ENCODE results near the gene CDKN1C.

CDKN1C gene

DNA sequence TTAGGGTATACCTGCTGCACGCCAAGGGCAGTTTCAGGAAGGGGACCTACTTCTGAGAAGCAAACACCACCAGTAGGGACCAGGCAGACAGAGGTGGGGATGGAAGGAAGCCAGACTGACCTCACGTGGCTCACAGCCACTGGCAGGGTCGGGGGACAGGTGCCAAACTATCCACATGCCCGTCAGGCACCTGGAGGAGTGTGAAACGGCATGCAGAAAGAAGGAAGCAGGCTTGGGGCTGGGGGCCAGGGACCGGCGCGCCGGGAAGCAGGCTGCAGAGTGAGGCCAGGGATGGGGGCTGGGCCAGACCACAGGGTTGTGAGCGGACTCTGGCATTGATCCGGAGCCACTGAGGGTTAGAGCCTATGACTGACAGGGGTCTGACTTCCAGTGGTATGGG is 47.5 kb downstream of the CDKN1C start:
- TF ChIP-seq, protein P1, sequence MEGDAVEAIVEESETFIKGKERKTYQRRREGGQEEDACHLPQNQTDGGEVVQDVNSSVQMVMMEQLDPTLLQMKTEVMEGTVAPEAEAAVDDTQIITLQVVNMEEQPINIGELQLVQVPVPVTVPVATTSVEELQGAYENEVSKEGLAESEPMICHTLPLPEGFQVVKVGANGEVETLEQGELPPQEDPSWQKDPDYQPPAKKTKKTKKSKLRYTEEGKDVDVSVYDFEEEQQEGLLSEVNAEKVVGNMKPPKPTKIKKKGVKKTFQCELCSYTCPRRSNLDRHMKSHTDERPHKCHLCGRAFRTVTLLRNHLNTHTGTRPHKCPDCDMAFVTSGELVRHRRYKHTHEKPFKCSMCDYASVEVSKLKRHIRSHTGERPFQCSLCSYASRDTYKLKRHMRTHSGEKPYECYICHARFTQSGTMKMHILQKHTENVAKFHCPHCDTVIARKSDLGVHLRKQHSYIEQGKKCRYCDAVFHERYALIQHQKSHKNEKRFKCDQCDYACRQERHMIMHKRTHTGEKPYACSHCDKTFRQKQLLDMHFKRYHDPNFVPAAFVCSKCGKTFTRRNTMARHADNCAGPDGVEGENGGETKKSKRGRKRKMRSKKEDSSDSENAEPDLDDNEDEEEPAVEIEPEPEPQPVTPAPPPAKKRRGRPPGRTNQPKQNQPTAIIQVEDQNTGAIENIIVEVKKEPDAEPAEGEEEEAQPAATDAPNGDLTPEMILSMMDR (IDR thresholded peaks at IDR 0.05): no peak
- no peak overlapping the region for H3K4me3 ChIP-seq
- intact Hi-C loops (cut with DNase I; ENCODE audit: low total_unique reads): no loop called here
- H3K9me3 ChIP-seq: no peaks in the 10 kb centered on the region
- H3K4me1 ChIP-seq: peaks cover 0 to 10% (median 4%) of the 10 kb centered on the region in 4 donors
- no peaks in the 10 kb centered on the region for H3K36me3 ChIP-seq
- H3K27me3 ChIP-seq: no peaks in the 10 kb centered on the region
- no peak for DNase-seq
- no peak overlapping the region for H3K27ac ChIP-seq

DNA sequence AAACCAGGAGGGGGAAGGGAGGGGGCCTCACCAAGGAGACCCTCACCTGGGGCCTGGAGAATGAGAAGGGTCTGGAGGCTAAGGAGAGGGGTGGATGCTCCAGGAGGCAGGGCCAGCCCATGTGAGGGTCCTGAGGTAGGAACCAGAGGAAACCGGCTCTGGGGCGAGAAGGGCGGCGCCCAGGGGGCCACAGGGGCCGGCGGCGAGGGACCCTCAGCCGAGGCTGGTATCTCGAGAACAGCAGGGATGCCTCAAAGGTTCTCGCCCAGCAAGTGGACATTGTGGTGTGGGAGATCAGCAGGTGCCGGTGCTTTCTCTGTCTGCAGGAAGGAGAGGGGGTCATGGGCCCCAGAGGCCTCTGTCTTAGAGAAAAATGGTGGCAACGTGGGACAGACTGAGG is 47.9 kb downstream of the CDKN1C start:
- Histone ChIP-seq H3K27ac (no peak overlapping the region), H3K9me3 (no peaks in the 10 kb centered on the region), H3K27me3 (no peaks in the 10 kb centered on the region), H3K4me3 (no peak overlapping the region), H3K4me1 (peaks cover 0 to 10% (median 4%) of the 10 kb centered on the region in 4 donors), H3K36me3 (no peaks in the 10 kb centered on the region)
- no peak for DNase-seq
- intact Hi-C loops (cut with DNase I; ENCODE audit: low total_unique reads): no loop called here
- TF ChIP-seq, protein P1 (IDR thresholded peaks at IDR 0.05): no peak

DNA sequence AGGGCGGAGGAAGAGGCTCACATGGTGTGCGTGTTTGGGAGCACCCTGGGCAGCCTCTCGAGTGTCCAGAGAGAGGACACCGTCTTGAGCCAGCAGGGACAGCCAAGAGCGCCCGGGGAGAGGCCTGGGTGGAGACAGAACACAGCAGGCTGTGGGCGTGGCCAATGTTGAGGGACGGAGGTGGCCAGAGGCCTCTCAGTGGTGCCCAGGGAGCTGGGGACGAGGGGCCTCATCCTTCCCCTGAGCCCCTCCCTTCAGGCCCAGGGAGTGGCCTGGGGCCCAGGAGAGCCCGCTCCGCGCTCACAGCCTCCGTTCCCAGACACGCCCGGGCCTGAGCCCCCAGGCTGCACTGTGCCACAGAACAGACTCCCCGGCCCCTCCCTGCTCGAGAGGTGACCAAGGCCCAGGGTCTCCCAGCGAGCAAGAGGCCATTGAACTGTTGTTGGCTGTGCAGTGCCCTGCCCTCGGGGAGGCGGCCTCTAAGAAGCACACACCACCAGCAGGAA is 48.4 kb downstream of the CDKN1C start:
- H3K27ac ChIP-seq: no peak overlapping the region

DNA sequence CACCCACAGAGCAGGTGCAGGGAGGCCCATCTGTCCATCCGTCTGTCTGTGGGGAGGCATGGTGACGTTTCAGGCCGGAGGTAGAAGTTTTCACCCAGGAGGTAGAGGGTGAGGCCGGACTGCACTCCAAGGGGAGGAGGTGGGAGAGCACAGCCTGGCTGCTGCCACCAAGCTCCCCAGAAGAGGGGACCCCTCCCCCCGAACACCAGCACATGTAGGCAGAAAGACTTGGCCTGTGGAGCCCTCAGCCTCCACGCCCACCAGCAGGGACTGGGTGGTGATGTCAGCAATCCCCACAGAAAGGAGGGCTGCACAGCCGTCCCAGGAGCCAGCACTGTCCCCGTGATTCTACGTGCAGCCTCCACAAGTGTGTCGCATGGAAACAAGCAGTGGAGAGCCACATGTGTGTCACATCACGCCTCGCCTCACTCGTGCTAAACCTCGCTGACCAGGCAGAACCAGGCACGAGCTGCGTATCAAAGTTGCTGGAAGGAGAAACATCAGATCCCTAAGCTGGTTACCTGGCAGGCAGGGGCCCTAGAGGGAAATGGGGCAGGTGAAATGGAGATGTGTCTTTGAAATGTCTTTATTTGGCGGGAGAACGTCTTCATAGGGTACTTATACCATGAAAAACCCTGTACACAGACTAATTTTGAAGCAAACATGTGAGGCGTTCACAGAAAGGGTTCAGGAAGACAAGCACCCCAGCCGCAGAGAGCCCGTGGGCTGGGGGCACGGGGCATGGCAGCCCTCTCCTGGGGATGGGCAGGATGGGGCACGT is 49.1 kb downstream of the CDKN1C start:
- intact Hi-C loops (cut with DNase I; ENCODE audit: low total_unique reads): no loop called here
- DNase-seq: no peak

More for the DNA sequence above, 48.4 kb downstream of the CDKN1C start:
- Histone ChIP-seq H3K27me3 (no peaks in the 10 kb centered on the region), H3K9me3 (no peaks in the 10 kb centered on the region), H3K36me3 (no peaks in the 10 kb centered on the region), H3K4me1 (peaks cover 0 to 10% (median 4%) of the 10 kb centered on the region in 4 donors), H3K4me3 (no peak overlapping the region)
- peak; percentile 82 to 87 for DNase-seq
- intact Hi-C loops (cut with DNase I; ENCODE audit: low total_unique reads): no loop called here
- TF ChIP-seq, protein P1 (IDR thresholded peaks at IDR 0.05): peak; percentile 30 to 36

GRCh38 chr11:2835751-2836150 is 49.8 kb downstream of the CDKN1C start:
- H3K4me3 ChIP-seq: no peak overlapping the region
- H3K27ac ChIP-seq: no peak overlapping the region
- no peak for DNase-seq
- no peaks in the 10 kb centered on the region for H3K9me3 ChIP-seq
- intact Hi-C loops (cut with DNase I; ENCODE audit: low total_unique reads): no loop called here
- H3K36me3 ChIP-seq: no peaks in the 10 kb centered on the region
- H3K4me1 ChIP-seq: peaks cover 0 to 10% (median 4%) of the 10 kb centered on the region in 4 donors
- no peaks in the 10 kb centered on the region for H3K27me3 ChIP-seq
- TF ChIP-seq, protein P1 (IDR thresholded peaks at IDR 0.05): no peak

More for the DNA sequence above, 49.1 kb downstream of the CDKN1C start:
- TF ChIP-seq, protein P1 (IDR thresholded peaks at IDR 0.05): no peak
- H3K4me1 ChIP-seq: peaks cover 0 to 10% (median 4%) of the 10 kb centered on the region in 4 donors
- H3K36me3 ChIP-seq: no peaks in the 10 kb centered on the region
- H3K4me3 ChIP-seq: no peak overlapping the region
- H3K27me3 ChIP-seq: no peaks in the 10 kb centered on the region
- no peak overlapping the region for H3K27ac ChIP-seq
- H3K9me3 ChIP-seq: no peaks in the 10 kb centered on the region

Data from tibial artery (tissue), 4 donors.